GM19351 (cell line): ENCODE measurements around the gene RASAL1.

Experiments used
- ATAC-seq: cut with Tn5 transposase; IDR thresholded peaks from one replicate; pipeline ENCODE4 v1.9.1; 2021; ENCODE audit warnings: mild to moderate bottlenecking, moderate library complexity; ENCODE audit not compliant: unreplicated experiment

The RASAL1 gene

GRCh38 chr12:113162102-113163029 lies 26.8 kb upstream of the RASAL1 start:
- ATAC-seq, result no peak

GRCh38 chr12:113161415-113162016 lies 26.0 kb upstream of the RASAL1 start:
- peak; percentile 55 for ATAC-seq

- ATAC-seq, result no peak
Observed at GRCh38 chr12:113159937-113160336, 24.4 kb upstream of the RASAL1 start.

- no peak for ATAC-seq
Observed at GRCh38 chr12:113158439-113159203, 23.1 kb upstream of the RASAL1 start.

GRCh38 chr12:113157218-113157859 lies 21.8 kb upstream of the RASAL1 start:
- ATAC-seq, result no peak

- ATAC-seq, result no peak
Observed at GRCh38 chr12:113155646-113156045, 20.1 kb upstream of the RASAL1 start.

GRCh38 chr12:113155060-113155459 lies 19.5 kb upstream of the RASAL1 start:
- ATAC-seq, result no peak

- ATAC-seq, result no peak
Observed at GRCh38 chr12:113154351-113154973, 18.9 kb upstream of the RASAL1 start.

GRCh38 chr12:113152835-113153814 lies 17.6 kb upstream of the RASAL1 start:
- ATAC-seq, result peak; percentile 59

GRCh38 chr12:113152196-113152834 lies 16.8 kb upstream of the RASAL1 start:
- ATAC-seq, result no peak

- no peak for ATAC-seq
Observed at GRCh38 chr12:113151655-113152054, 16.1 kb upstream of the RASAL1 start.

- ATAC-seq, result no peak
Observed at GRCh38 chr12:113149361-113150150, 14.0 kb upstream of the RASAL1 start, which contains the start of gene CFAP73. CFAP73 (plus strand) TSS chr12:113149724; CDS start chr12:113149858, 134 bp downstream.

- ATAC-seq, result no peak
Observed at GRCh38 chr12:113146999-113147398, 11.4 kb upstream of the RASAL1 start.

GRCh38 chr12:113145720-113146551 lies 10.4 kb upstream of the RASAL1 start:
- ATAC-seq, result no peak

- no peak for ATAC-seq
Observed at GRCh38 chr12:113144806-113145205, 9.2 kb upstream of the RASAL1 start.

- no peak for ATAC-seq
Observed at GRCh38 chr12:113143959-113144358, 8.4 kb upstream of the RASAL1 start.

- ATAC-seq, result no peak
Observed at GRCh38 chr12:113142886-113143332, 7.3 kb upstream of the RASAL1 start.
